Measurements from ENCODE around the gene CCDC138. TPM values are rescaled to one million over a fixed set of nuclear protein-coding genes. Genes with fewer than 3 reads are reported as not detected.

Gene CCDC138
- total RNA-seq, 1 donor from 2014 or later = 27.3 TPM

GRCh38 chr2:108823286-108823685 lies 36.7 kb downstream of the CCDC138 start:
- no peak overlapping the region for H3K4me3 Mint-ChIP-seq (ENCODE audit: low read depth)
- H3K27me3 Mint-ChIP-seq = no peaks in the 10 kb centered on the region
- no peak for DNase-seq (ENCODE audit: low spot score, unreplicated experiment)
- H3K27ac Mint-ChIP-seq = peak overlapping the region; percentile 39
- peaks cover 18% of the 10 kb centered on the region for H3K9me3 Mint-ChIP-seq (ENCODE audit: low read depth)
- no peak for TF ChIP-seq CTCF (IDR thresholded peaks at IDR 0.05; ENCODE audit: unreplicated experiment)
- H3K36me3 Mint-ChIP-seq (ENCODE audit: insufficient read depth) = peaks cover 46% of the 10 kb centered on the region
- peaks cover 7% of the 10 kb centered on the region for H3K4me1 Mint-ChIP-seq (ENCODE audit: low read depth)

GRCh38 chr2:108824316-108825070 lies 37.9 kb downstream of the CCDC138 start:
- TF ChIP-seq CTCF (IDR thresholded peaks at IDR 0.05; ENCODE audit: unreplicated experiment) = no peak
- Mint-ChIP-seq H3K36me3 (ENCODE audit: insufficient read depth) (peaks cover 38% of the 10 kb centered on the region), H3K4me3 (ENCODE audit: low read depth) (no peak overlapping the region), H3K9me3 (ENCODE audit: low read depth) (peaks cover 15% of the 10 kb centered on the region), H3K4me1 (ENCODE audit: low read depth) (peaks cover 7% of the 10 kb centered on the region), H3K27me3 (no peaks in the 10 kb centered on the region), H3K27ac (no peak overlapping the region)
- no peak for DNase-seq (ENCODE audit: low spot score, unreplicated experiment)

- Mint-ChIP-seq H3K27me3 (no peaks in the 10 kb centered on the region), H3K4me1 (ENCODE audit: low read depth) (peaks cover 7% of the 10 kb centered on the region)
- no peak for DNase-seq (ENCODE audit: low spot score, unreplicated experiment)
Measured at GRCh38 chr2:108825254-108825653, 38.7 kb downstream of the CCDC138 start.

GRCh38 chr2:108825736-108826135 lies 39.2 kb downstream of the CCDC138 start:
- no peak overlapping the region for H3K27ac Mint-ChIP-seq
- DNase-seq (ENCODE audit: low spot score, unreplicated experiment) = no peak
- peaks cover 28% of the 10 kb centered on the region for H3K36me3 Mint-ChIP-seq (ENCODE audit: insufficient read depth)
- peaks cover 7% of the 10 kb centered on the region for H3K4me1 Mint-ChIP-seq (ENCODE audit: low read depth)
- H3K9me3 Mint-ChIP-seq (ENCODE audit: low read depth) = peaks cover 6% of the 10 kb centered on the region
- no peak overlapping the region for H3K4me3 Mint-ChIP-seq (ENCODE audit: low read depth)
- H3K27me3 Mint-ChIP-seq = no peaks in the 10 kb centered on the region
- TF ChIP-seq CTCF (IDR thresholded peaks at IDR 0.05; ENCODE audit: unreplicated experiment) = no peak

More at GRCh38 chr2:108825254-108825653, 38.7 kb downstream of the CCDC138 start:
- H3K27ac Mint-ChIP-seq = no peak overlapping the region
- H3K36me3 Mint-ChIP-seq (ENCODE audit: insufficient read depth) = peaks cover 32% of the 10 kb centered on the region
- H3K9me3 Mint-ChIP-seq (ENCODE audit: low read depth) = peaks cover 8% of the 10 kb centered on the region
- no peak for TF ChIP-seq CTCF (IDR thresholded peaks at IDR 0.05; ENCODE audit: unreplicated experiment)
- no peak overlapping the region for H3K4me3 Mint-ChIP-seq (ENCODE audit: low read depth)

GRCh38 chr2:108829578-108830310 lies 43.2 kb downstream of the CCDC138 start:
- Mint-ChIP-seq H3K4me3 (ENCODE audit: low read depth) (no peak overlapping the region), H3K9me3 (ENCODE audit: low read depth) (peaks cover 6% of the 10 kb centered on the region), H3K27ac (no peak overlapping the region), H3K4me1 (ENCODE audit: low read depth) (peaks cover 2% of the 10 kb centered on the region), H3K27me3 (no peaks in the 10 kb centered on the region), H3K36me3 (ENCODE audit: insufficient read depth) (peaks cover 17% of the 10 kb centered on the region)
- no peak for TF ChIP-seq CTCF (IDR thresholded peaks at IDR 0.05; ENCODE audit: unreplicated experiment)
- DNase-seq (ENCODE audit: low spot score, unreplicated experiment) = no peak
